Heart right ventricle (tissue), 16 donors: ENCODE data around the gene MRPL27. TPM values are rescaled to one million over a fixed set of nuclear protein-coding genes. Genes with fewer than 3 reads are reported as not detected.

Experiments used
- ATAC-seq, 8 donors: fragments of 200-7000 bp; cut with Tn5 transposase; one replicate each; pipeline ENCODE4 v1.9.1; 2020; ENCODE audit warnings: mild to moderate bottlenecking in 8 of 8, moderate library complexity in 8 of 8, moderate number of reproducible peaks in 1 of 8
- DNase-seq, 2 donors: peaks; one replicate each; pipeline ENCODE4 v3.0.0-alpha.2; 2020
- H3K27ac ChIP-seq, 10 donors: fragments of 200-600 bp; sonication (generic) in 2 of 10; one replicate each; pipeline versions ENCODE4 v1.5.0 to v1.8.0; 2020 to 2022; ENCODE audit warnings: mild to moderate bottlenecking in 3 of 10
- H3K27me3 ChIP-seq, 7 donors: fragments of 200-600 bp; one replicate each; pipeline ENCODE4 v1.8.0; 2021 to 2022; ENCODE audit warnings: mild to moderate bottlenecking in 2 of 7
- H3K36me3 ChIP-seq, 9 donors: fragments of 200-600 bp; sonication (generic) in 1 of 9; one replicate each; pipeline versions ENCODE4 v1.5.0 to v1.8.0; 2020 to 2022; ENCODE audit warnings: mild to moderate bottlenecking in 2 of 9
- H3K4me1 ChIP-seq, 9 donors: fragments of 200-600 bp; sonication (generic) in 1 of 9; one replicate each; pipeline versions ENCODE4 v1.5.0 to v1.8.0; 2020 to 2022; ENCODE audit warnings: mild to moderate bottlenecking in 4 of 9
- H3K4me3 ChIP-seq, 10 donors: fragments of 200-600 bp; sonication (generic) in 2 of 10; one replicate each; pipeline versions ENCODE4 v1.5.0 to v1.8.0; 2020 to 2022; ENCODE audit warnings: mild to moderate bottlenecking in 7 of 10, moderate library complexity in 2 of 10
- H3K9me3 ChIP-seq, 11 donors: fragments of 200-600 bp in 10 of 11; sonication (generic) in 2 of 11; one replicate each; pipeline versions ENCODE4 v1.5.0 to v1.8.0; 2013 to 2022; ENCODE audit warnings: mild to moderate bottlenecking in 2 of 11, control low read depth in 1 of 11, moderate library complexity in 1 of 11
- CTCF ChIP-seq, 9 donors: fragments of 200-600 bp; sonication (generic) in 2 of 9; IDR thresholded peaks; one replicate each; pipeline versions ENCODE4 v1.5.0 to v1.8.0; 2021 to 2022; ENCODE audit warnings: antibody characterized with exemption in 9 of 9, mild to moderate bottlenecking in 5 of 9, moderate library complexity in 1 of 9
- WGBS, 2 donors: extraction: QIAGEN DNeasy Blood & Tissue Kit; methylation state at CpG; one replicate each; pipeline ENCODE4 v1.1.7; 2013; ENCODE audit warnings: inconsistent platforms in 1 of 2; 5-methylcytosine and 5-hydroxymethylcytosine counted together
- intact Hi-C, 10 donors: fragments of 100-400 bp; cut with DNase I; formaldehyde crosslinking; loops; one replicate each; pipeline versions ENCODE4 v1.11.1 to v1.14.2; 2022
- polyA plus RNA-seq, 2 donors: library from polyadenylated mRNA; stranded (reverse); fragments of 200-250 nt; gene quantifications; one replicate each; pipeline ENCODE4 v1.2.3, GENCODE V29; 2013
- total RNA-seq, 10 donors: library from RNA; stranded (reverse); fragmentation: NEBNext Ultra II Directional in 3 of 10; extraction: Animal tissue kit (Norgen Biotek cat#: 25700) in 3 of 10; gene quantifications; one replicate each; pipeline versions ENCODE4 v1.2.1 to v1.2.4, GENCODE V29; 2021 to 2023
- donor health status: Arrhythmogenic right ventricular cardiomyopathy.
- donor health status: ischemic (EF 13 %, LVEDD 7.1; RV severe dilation, severe dysfunction).
- donor health status: healthy with polysubstance abuse.
- donor health status: DM: no; HTN: yes; CAD: no.
- donor health status: DM: no; HTN: no; CAD: no.
- donor health status: ischemic (EF 25% LVEDD 6.9; RV normal size, moderate dysfunction).
- donor health status: ischemic (EF 25% LVEDD 5.7; RV mildly dilated, moderate dysfunction).
- donor health status: healthy.
- donor health status: DM: yes; HTN: yes; CAD: no.
- donor health status: Ischemic cardiomyopathy.
- donor health status: ischemic (EF 35%, LVEDD 5.7; RV mildly dilated, moderate dysfunction).
- donor health status: nonischemic (EF 11% LVEDD 7.7; RV severe dilation, severe dysfunction).
- donor health status: DM: yes; HTN: yes; CAD: no.
- donor health status: PGD.
- donor health status: ischemic (EF 29% LVEDD 5.4; RV normal size, mild dysfunction).
- donor health status: nonischemic (EF 23%, LVEDD 6.1; RV moderate dilation, normal function).

MRPL27 gene
- total and polyA plus RNA-seq, 12 donors: 54.8 to 253 (median 65.2) TPM

DNA sequence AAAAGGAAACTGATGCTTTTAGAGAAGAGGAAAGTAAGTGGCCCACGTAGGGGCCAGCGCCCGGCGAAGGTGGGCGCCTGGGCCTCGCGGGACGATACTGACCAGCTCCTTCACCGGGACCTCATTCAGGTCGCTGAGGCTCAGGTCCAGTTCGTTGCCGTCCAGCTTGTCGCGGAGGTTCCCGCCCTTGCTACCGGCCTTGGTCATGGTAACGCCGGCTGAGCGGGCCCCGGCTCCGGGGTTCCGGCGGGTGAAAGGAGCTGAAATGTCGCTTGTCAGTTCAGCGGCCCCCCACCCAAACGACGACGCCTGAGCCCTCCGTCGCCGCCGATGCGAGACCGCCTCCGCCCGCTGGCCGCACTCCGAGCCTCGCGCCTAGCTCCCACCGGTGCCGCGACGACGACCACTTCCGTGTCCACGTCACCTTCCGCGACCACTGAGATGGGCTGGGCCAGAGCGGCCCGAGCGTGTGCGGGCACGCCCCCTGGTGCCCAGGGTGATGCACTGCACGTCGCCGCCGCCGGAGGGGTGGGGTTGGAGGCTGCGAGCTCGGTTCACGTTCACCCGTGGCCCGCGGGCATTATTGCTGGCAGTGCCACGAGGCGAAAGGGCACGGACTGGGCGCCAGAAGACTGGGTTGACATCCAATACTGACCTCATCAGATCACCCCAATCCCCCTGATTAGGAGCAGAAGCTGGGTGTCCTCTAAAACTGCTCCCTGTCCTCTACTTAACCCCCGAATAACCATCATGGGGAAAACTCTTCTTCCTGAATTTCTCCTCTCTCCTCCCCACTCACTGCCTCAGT is 24.3 kb upstream of the MRPL27 start, which contains the start of gene LRRC59:
Gene LRRC59, minus strand, starts transcription at position 413 of the 808 bp plus-strand sequence. Its CDS starts 206 bp downstream, at position 207.
- Histone ChIP-seq H3K4me1 (peaks cover 2 to 32% (median 22%) of the 10 kb centered on the region in 9 donors), H3K36me3 (peaks cover 0 to 31% (median 22%) of the 10 kb centered on the region in 9 donors), H3K4me3 (peak within 1 kb of the TSS; percentile 67 to 100 (median 90)), H3K9me3 (no peaks in the 10 kb centered on the region), H3K27ac (peak within 1 kb of the TSS in 9 of 10 donors; percentile 54 to 91 (median 88)), H3K27me3 (no peaks in the 10 kb centered on the region)
- DNase-seq (peak; percentile 88 to 92), ATAC-seq (peak; percentile 97 to 98 (median 98))
- intact Hi-C loops: loop anchor here in 1 of 10 donors (1.0 kb wide), 1 partner anchor 82 kb away; no protein-coding TSS in a partner anchor
- peak; percentile 90 to 100 (median 99) for TF ChIP-seq CTCF (IDR thresholded peaks at IDR 0.05)
- WGBS, 2 donors: 0 to 1% methylated on average over 66 to 70 of the region's 70 CpGs

DNA sequence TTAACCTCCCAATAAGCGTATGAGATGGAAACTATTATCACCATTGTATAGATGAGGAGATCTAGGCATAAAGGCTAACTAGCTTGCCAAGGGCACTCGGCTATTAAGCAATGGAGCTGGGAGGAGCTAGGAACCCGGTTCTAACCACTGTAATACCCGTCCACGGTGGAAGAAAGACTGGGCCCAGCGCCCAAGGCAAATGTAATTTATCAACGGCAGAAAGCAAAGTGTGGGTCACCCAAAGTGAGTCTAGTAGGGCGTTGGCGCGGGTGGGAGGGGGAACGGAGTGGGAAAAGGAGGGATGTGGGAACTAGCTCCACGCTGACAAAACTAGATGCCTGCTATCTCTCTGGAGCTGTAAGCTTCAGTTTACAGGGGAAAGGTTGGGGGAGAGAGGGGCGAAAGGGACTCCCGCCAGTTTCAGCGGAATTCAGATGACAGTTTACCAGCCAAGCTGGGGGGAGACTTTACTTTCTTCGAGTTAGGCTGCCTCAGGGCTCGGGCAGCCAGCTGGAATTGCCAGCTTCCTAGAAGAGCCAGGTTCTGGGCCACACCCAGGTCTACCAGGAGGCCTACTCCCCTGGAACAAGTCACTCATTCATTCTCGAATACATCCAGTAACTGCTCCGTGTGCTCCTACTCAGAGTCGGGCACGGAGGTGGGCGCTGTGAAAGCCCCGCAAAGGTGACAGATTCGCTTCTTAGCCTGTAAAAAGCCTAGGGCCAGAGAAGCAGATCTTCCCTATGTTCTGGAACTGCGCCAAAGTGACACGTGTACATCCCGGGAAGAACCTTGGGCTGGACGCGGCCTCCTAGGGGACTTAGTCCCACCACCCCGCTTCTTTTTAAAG is 23.5 kb upstream of the MRPL27 start:
- WGBS, 2 donors: 8% methylated on average over 30 of the region's 30 CpGs
- Histone ChIP-seq H3K36me3 (peaks cover 0 to 40% (median 29%) of the 10 kb centered on the region in 9 donors), H3K9me3 (no peaks in the 10 kb centered on the region), H3K27me3 (no peaks in the 10 kb centered on the region), H3K4me3 (peak overlapping the region; percentile 67 to 100 (median 90)), H3K4me1 (peaks cover 2 to 32% (median 22%) of the 10 kb centered on the region in 9 donors), H3K27ac (peak overlapping the region in 9 of 10 donors; percentile 54 to 91 (median 88))
- intact Hi-C loops: loop anchor here in 1 of 10 donors (1.0 kb wide), 1 partner anchor 83 kb away; no protein-coding TSS in a partner anchor
- no peak for TF ChIP-seq CTCF (IDR thresholded peaks at IDR 0.05)
- ATAC-seq (peak in 7 of 8 donors; percentile 13 to 58 (median 38)), DNase-seq (peak in 1 of 2 donors; percentile 29)

DNA sequence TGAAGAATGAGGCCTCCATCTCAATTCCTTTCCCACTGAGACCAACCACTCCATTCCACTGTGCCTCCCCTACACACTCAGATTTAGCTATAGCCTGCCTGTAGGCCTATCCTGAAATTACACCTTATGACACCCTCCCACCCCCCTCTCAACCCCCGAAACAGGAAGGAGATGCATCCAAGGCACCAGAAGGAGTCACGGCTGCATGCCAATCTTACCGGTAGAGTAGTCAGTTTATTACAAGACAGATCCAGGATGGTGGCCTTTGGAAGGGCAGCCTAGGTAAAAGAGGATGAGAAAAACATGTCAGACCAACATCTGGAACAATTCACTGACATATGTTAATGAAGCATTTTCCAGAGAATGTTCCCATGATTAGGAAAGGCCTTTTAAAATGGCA is 21.7 kb upstream of the MRPL27 start:
- no peaks in the 10 kb centered on the region for H3K9me3 ChIP-seq
- no peak for ATAC-seq
- H3K36me3 ChIP-seq: peaks cover 0 to 57% (median 45%) of the 10 kb centered on the region in 9 donors
- no peak overlapping the region for H3K27ac ChIP-seq
- H3K27me3 ChIP-seq: no peaks in the 10 kb centered on the region
- no peak for DNase-seq
- no peak for TF ChIP-seq CTCF (IDR thresholded peaks at IDR 0.05)
- intact Hi-C loops: no loop called here
- 18 to 24% methylated on average over 3 of the region's 3 CpGs for WGBS, 2 donors
- H3K4me1 ChIP-seq: peaks cover 2 to 32% (median 22%) of the 10 kb centered on the region in 9 donors
- no peak overlapping the region for H3K4me3 ChIP-seq

DNA sequence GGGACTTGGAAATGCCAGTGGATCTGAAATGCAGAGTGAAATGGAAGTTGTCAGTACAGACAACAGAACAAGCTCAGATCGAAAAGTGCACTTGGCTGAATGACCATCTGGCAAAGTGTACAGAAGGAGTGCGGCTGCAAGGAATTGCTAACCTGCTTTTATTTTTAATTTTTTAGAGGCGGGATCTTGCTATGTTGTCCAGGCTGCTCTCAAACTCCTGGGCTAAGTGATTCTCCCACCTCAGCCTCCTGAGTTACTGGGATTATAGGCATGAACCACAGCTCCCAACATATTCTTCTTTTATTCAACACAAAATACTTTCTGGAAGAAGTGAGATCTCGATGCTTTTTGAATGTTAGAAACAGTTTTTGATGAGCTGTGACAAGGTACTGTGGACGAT is 20.7 kb upstream of the MRPL27 start:
- H3K27ac ChIP-seq: no peak overlapping the region

More for the DNA sequence above, 20.7 kb upstream of the MRPL27 start:
- ATAC-seq (no peak), DNase-seq (no peak)
- TF ChIP-seq CTCF (IDR thresholded peaks at IDR 0.05): no peak
- H3K9me3 ChIP-seq: no peaks in the 10 kb centered on the region
- 92 to 94% methylated on average over 5 of the region's 5 CpGs for WGBS, 2 donors
- H3K4me3 ChIP-seq: no peak overlapping the region
- H3K4me1 ChIP-seq: peaks cover 2 to 32% (median 22%) of the 10 kb centered on the region in 9 donors
- H3K36me3 ChIP-seq: peaks cover 0 to 68% (median 55%) of the 10 kb centered on the region in 9 donors
- H3K27me3 ChIP-seq: no peaks in the 10 kb centered on the region
- intact Hi-C loops: no loop called here
